Stimulated activated CD4-positive, alpha-beta T cell treated with anti-CD3 and anti-CD28 coated beads, Interleukin-12 subunit alpha, Interleukin-12 subunit beta, amount 100 ng/mL, for 48 hours (primary cell): Measurements from ENCODE around the gene CASKIN1.

Experiments
- DNase-seq, 3 donors: peaks; one replicate each; pipeline ENCODE4 v3.0.0-alpha.2; 2020; ENCODE audit warnings: low read depth in 2 of 3, low spot score in 1 of 3

The CASKIN1 gene

GRCh38 chr16:2157480-2158261 is 38.7 kb downstream of the CASKIN1 start:
- no peak for DNase-seq

- DNase-seq: no peak
Measured at GRCh38 chr16:2156849-2157224, 39.6 kb downstream of the CASKIN1 start.

GRCh38 chr16:2155977-2156848 is 40.2 kb downstream of the CASKIN1 start:
- no peak for DNase-seq

GRCh38 chr16:2155091-2155950 is 41.1 kb downstream of the CASKIN1 start, which contains the start of gene TRAF7:
TSS of gene TRAF7 (plus strand) at chr16:2155782. CDS start at chr16:2163921, 8,139 bp downstream.
- peak; percentile 95 to 97 (median 96) for DNase-seq

GRCh38 chr16:2154533-2155090 is 41.8 kb downstream of the CASKIN1 start:
- DNase-seq: peak in 1 of 3 donors; percentile 20

GRCh38 chr16:2152695-2153506 is 43.5 kb downstream of the CASKIN1 start:
- no peak for DNase-seq

- no peak for DNase-seq
Measured at GRCh38 chr16:2151188-2152091, 45.0 kb downstream of the CASKIN1 start.

- no peak for DNase-seq
Measured at GRCh38 chr16:2150418-2151187, 45.8 kb downstream of the CASKIN1 start.

- DNase-seq: no peak
Measured at GRCh38 chr16:2149630-2150417, 46.6 kb downstream of the CASKIN1 start.

- DNase-seq: no peak
Measured at GRCh38 chr16:2148714-2149629, 47.4 kb downstream of the CASKIN1 start.

GRCh38 chr16:2147981-2148671 is 48.3 kb downstream of the CASKIN1 start, which contains the start of gene RAB26:
TSS of gene RAB26 (plus strand) at chr16:2148625. CDS start at chr16:2148784, 159 bp downstream.
- no peak for DNase-seq

GRCh38 chr16:2147378-2147777 is 49.0 kb downstream of the CASKIN1 start:
- DNase-seq: no peak

GRCh38 chr16:2145843-2146242 is 50.6 kb downstream of the CASKIN1 start:
- DNase-seq: no peak

- no peak for DNase-seq
Measured at GRCh38 chr16:2143878-2144485, 52.4 kb downstream of the CASKIN1 start.
